Prostate gland (tissue), 2 donors: ENCODE data around the gene TSC22D3. TPM values are rescaled to one million over a fixed set of nuclear protein-coding genes. Genes with fewer than 3 reads are reported as not detected.

Source experiments
- DNase-seq: peaks from one replicate; pipeline ENCODE4 v3.0.0-alpha.2; 2019; ENCODE audit warnings: low spot score
- H3K27ac ChIP-seq, 2 donors: fragments of 200-600 bp; sonication (generic); 2 replicates each; pipeline ENCODE4 v1.5.1; 2017 to 2019
- H3K27me3 ChIP-seq: fragments of 200-600 bp; sonication (generic); replicated peaks from 2 replicates; pipeline ENCODE4 v1.5.1; 2019; ENCODE audit not compliant: insufficient read depth
- H3K36me3 ChIP-seq, 2 donors: fragments of 200-600 bp; sonication (generic); 1 replicate in 1 of 2; 2 replicates in 1 of 2; pipeline versions ENCODE4 v1.5.1 to v1.8.1; 2017 to 2019
- H3K4me1 ChIP-seq: fragments of 200-600 bp; sonication (generic); replicated peaks from 2 replicates; pipeline ENCODE4 v1.5.1; 2019
- H3K4me3 ChIP-seq, 2 donors: fragments of 200-600 bp; sonication (generic); 2 replicates each; pipeline ENCODE4 v1.5.1; 2017 to 2019
- H3K9me3 ChIP-seq: fragments of 200-600 bp; sonication (generic); 2 replicates; pipeline ENCODE4 v1.5.1; 2017
- CTCF ChIP-seq, 4 experiments: fragments of 200-600 bp in 2 of 4; fragments of 450-650 bp in 2 of 4; sonication (generic) in 2 of 4; IDR thresholded peaks; 1 replicate in 3 of 4; 2 replicates in 1 of 4; pipeline ENCODE4 v1.5.1; 2016 to 2019; ENCODE audit warnings: antibody characterized with exemption in 4 of 4, mild to moderate bottlenecking in 2 of 4, moderate library complexity in 2 of 4
- POLR2A ChIP-seq: fragments of 450-650 bp; IDR thresholded peaks from one replicate; pipeline ENCODE4 v1.6.1; 2016; ENCODE audit warnings: antibody characterized with exemption, mild to moderate bottlenecking
- POLR2AphosphoS5 ChIP-seq: sonication (generic); formaldehyde crosslinking; IDR thresholded peaks from one replicate; pipeline ENCODE4 v1.6.1; 2017; ENCODE audit warnings: antibody characterized with exemption
- WGBS: methylation state at CpG from one replicate; pipeline ENCODE4 v1.1.5; 2018; 5-methylcytosine and 5-hydroxymethylcytosine counted together
- intact Hi-C: fragments of 100-400 bp; cut with DNase I; formaldehyde crosslinking; loops from one replicate; pipeline ENCODE4 v1.14.2; 2022
- total RNA-seq, 2 donors: library from RNA; depleted of rRNA; stranded (reverse); fragments of >200 nt; gene quantifications; one replicate each; pipeline ENCODE4 v1.1.0, GENCODE V29; 2016

The TSC22D3 gene
- total RNA-seq, 2 donors from 2014 or later = 480 to 1,164 TPM

DNA sequence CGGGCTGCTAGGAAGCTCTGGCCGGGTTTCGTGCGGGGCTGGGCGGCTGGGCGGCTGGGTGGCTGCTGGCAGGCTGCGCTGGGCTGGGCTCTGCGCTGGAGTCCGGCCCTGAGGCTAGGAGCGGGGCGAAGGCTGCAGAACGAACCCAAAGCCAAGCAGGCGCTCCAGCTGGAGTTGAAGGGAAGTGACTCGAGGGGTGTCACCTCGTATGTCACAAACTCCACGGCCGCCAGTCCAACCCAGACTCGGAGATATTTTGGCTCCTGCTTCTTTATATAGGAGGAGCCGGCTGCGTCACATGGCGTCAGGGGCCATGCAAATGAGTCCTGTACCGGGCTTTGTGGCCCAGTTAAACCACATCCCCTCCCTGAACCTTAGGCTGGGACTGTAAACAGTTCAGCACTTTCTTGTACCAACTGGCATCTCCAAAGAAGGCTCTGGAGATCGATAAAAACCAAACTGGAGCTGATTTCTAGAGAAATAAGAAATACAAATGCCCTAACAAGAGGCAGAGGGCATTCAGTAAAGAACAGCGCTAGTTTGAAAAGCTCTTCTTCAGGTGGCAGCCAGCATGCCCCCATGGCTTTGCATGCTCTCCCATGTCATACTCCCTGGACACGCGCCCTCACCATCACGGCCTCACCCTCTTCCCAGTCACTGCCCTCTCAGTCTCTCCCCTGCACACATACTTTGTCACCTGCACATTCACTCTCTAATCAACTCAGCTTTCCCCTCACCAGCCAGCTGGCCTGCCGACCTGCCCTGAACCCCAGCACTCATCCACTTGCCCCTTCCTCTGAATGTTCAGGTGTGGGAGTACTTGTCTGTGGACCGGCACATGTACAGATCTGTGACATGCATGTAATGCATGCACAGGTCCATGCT, 58.5 kb downstream of the TSC22D3 start:
- peaks cover 0 to 5% of the 10 kb centered on the region in 2 donors for H3K36me3 ChIP-seq
- 14% methylated on average over 27 of the region's 29 CpGs for WGBS
- no peaks in the 10 kb centered on the region for H3K27me3 ChIP-seq
- no peaks in the 10 kb centered on the region for H3K4me1 ChIP-seq
- H3K27ac ChIP-seq = peak overlapping the region; percentile 98
- intact Hi-C loops = loop anchor here (1.0 kb wide), 1 partner anchor 41 kb away; no protein-coding TSS in a partner anchor
- peak overlapping the region; percentile 64 to 71 for H3K4me3 ChIP-seq
- no peaks in the 10 kb centered on the region for H3K9me3 ChIP-seq
- peak in 1 of 4 experiments; percentile 18 for TF ChIP-seq CTCF (IDR thresholded peaks at IDR 0.05)
- peak; percentile 94 for TF ChIP-seq POLR2A
- TF ChIP-seq POLR2AphosphoS5 = peak; percentile 97
- peak; percentile 87 for DNase-seq

DNA sequence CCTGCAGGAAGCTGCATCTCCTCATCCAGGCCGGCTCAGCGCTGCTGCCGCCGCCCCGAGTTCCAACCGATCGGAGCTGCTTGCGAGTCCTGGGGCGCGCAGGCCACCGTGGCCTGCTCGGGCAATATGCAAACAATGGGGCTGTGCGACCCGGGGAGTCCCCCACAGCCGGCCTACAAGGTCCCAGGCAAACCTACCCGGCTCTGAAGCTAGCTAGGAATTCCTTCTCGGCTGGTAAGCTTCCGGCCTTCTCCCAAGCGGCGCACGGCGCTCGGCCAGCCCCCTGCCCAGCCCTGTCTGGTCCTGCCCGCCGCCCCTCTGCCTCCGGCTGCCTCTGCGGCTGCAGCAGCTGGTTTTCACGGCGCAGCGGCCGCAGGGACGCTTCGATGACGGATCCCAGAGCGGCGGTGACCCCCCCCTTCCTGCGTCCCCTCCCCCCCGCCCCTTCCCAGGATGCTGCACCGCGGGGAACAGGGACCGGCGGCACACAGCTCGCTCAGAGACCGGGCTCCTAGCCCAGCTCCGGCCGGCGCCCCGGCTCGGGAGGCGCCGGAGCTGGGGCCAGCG, 59.4 kb downstream of the TSC22D3 start:
- Histone ChIP-seq H3K9me3 (no peaks in the 10 kb centered on the region), H3K36me3 (peaks cover 0 to 5% of the 10 kb centered on the region in 2 donors), H3K4me1 (no peaks in the 10 kb centered on the region), H3K27me3 (no peaks in the 10 kb centered on the region), H3K27ac (peak overlapping the region; percentile 98), H3K4me3 (peak overlapping the region; percentile 64 to 71)
- no peak for DNase-seq
- WGBS = 0% methylated on average over 12 of the region's 52 CpGs
- TF ChIP-seq POLR2A (no peak), POLR2AphosphoS5 (no peak), CTCF (IDR thresholded peaks at IDR 0.05) (no peak)
- intact Hi-C loops = no loop called here

- intact Hi-C loops = no loop called here
Measured at GRCh38 chrX:107715331-107716117, 60.1 kb downstream of the TSC22D3 start.

More at GRCh38 chrX:107715331-107716117, 60.1 kb downstream of the TSC22D3 start:
- TF ChIP-seq POLR2AphosphoS5 = no peak
- TF ChIP-seq POLR2A = peak; percentile 5
- no peak for TF ChIP-seq CTCF (IDR thresholded peaks at IDR 0.05)
- peak overlapping the region; percentile 64 to 71 for H3K4me3 ChIP-seq
- H3K27ac ChIP-seq = peak overlapping the region; percentile 98
- no peaks in the 10 kb centered on the region for H3K9me3 ChIP-seq
- no peaks in the 10 kb centered on the region for H3K27me3 ChIP-seq
- H3K36me3 ChIP-seq = peaks cover 0 to 5% of the 10 kb centered on the region in 2 donors
- no peak for DNase-seq
- no peaks in the 10 kb centered on the region for H3K4me1 ChIP-seq
- WGBS = 5% methylated on average over 11 of the region's 15 CpGs
